Vagina (tissue), 2 donors: ENCODE data around the gene IQGAP3. TPM values are rescaled to one million over a fixed set of nuclear protein-coding genes. Genes with fewer than 3 reads are reported as not detected.

Source experiments
- DNase-seq, 2 donors: peaks; one replicate each; pipeline ENCODE4 v3.0.0-alpha.2; 2017; ENCODE audit errors: extremely low spot score in 2 of 2
- H3K27ac ChIP-seq: fragments of 200-600 bp; sonication (generic); one replicate; pipeline ENCODE4 v1.5.1; 2019
- H3K27me3 ChIP-seq: fragments of 200-600 bp; sonication (generic); one replicate; pipeline ENCODE4 v1.5.1; 2019
- H3K36me3 ChIP-seq, 2 donors: fragments of 200-600 bp; sonication (generic); one replicate each; pipeline ENCODE4 v1.5.1; 2017 to 2019
- H3K4me1 ChIP-seq: fragments of 200-600 bp; sonication (generic); one replicate; pipeline ENCODE4 v1.5.1; 2019
- H3K4me3 ChIP-seq, 2 donors: fragments of 200-600 bp; sonication (generic); 1 replicate in 1 of 2; 2 replicates in 1 of 2; pipeline ENCODE4 v1.5.1; 2016 to 2019
- H3K9me3 ChIP-seq: fragments of 200-600 bp; sonication (generic); one replicate; pipeline ENCODE4 v1.5.1; 2019
- POLR2A ChIP-seq, 2 donors: fragments of 450-650 bp; IDR thresholded peaks; one replicate each; pipeline ENCODE4 v1.6.1; 2017; ENCODE audit warnings: antibody characterized with exemption in 2 of 2, mild to moderate bottlenecking in 2 of 2, moderate library complexity in 2 of 2
- POLR2AphosphoS5 ChIP-seq, 2 donors: sonication (generic); formaldehyde crosslinking; IDR thresholded peaks; one replicate each; pipeline ENCODE4 v1.9.0; 2017; ENCODE audit warnings: antibody characterized with exemption in 2 of 2, mild to moderate bottlenecking in 2 of 2, low read depth in 1 of 2; ENCODE audit not compliant: insufficient read depth in 1 of 2
- intact Hi-C: fragments of 100-400 bp; cut with DNase I; formaldehyde crosslinking; loops from one replicate; pipeline ENCODE4 v1.15.1; 2023
- total RNA-seq: library from RNA; depleted of rRNA; stranded (reverse); fragments of >200 nt; gene quantifications from one replicate; pipeline ENCODE4 v1.2.3, GENCODE V29; 2016
- TF ChIP-seq, protein P1 (sequence below), 3 experiments: fragments of 450-650 bp in 2 of 3; fragments of 200-600 bp in 1 of 3; sonication (generic) in 1 of 3; IDR thresholded peaks; one replicate each; pipeline ENCODE4 v1.5.1; 2017 to 2019; ENCODE audit warnings: antibody characterized with exemption in 3 of 3, mild to moderate bottlenecking in 2 of 3, moderate library complexity in 2 of 3

IQGAP3 gene
- total RNA-seq, 1 donor from 2014 or later = 2.9 TPM

- intact Hi-C loops = no loop called here
These were observed 81.8 kb downstream of the IQGAP3 start for GRCh38 chr1:156490401-156491032.

DNA sequence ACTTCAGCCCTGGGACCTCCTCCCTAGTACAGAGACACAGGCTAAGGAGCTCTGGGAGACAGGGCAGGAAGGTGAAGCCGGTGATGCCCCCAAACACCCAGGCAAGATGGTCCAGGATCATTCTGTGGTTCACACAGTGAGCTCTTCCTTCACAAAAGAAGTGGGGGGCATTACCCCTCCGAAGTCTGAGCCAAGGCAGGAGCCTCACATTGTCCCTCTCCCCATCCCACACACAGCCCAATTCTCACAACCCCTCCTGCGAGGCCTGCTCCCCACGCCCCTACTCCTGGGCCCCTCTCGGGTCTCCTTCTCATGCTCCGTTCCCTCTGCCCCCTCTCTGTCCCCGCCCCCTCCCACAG lies 82.5 kb downstream of the IQGAP3 start:
- TF ChIP-seq POLR2A (IDR thresholded peaks at IDR 0.05) (no peak), POLR2AphosphoS5 (IDR thresholded peaks at IDR 0.05; ENCODE audit: insufficient read depth in 1 of 2, low read depth in 1 of 2) (no peak)
- TF ChIP-seq, protein P1, sequence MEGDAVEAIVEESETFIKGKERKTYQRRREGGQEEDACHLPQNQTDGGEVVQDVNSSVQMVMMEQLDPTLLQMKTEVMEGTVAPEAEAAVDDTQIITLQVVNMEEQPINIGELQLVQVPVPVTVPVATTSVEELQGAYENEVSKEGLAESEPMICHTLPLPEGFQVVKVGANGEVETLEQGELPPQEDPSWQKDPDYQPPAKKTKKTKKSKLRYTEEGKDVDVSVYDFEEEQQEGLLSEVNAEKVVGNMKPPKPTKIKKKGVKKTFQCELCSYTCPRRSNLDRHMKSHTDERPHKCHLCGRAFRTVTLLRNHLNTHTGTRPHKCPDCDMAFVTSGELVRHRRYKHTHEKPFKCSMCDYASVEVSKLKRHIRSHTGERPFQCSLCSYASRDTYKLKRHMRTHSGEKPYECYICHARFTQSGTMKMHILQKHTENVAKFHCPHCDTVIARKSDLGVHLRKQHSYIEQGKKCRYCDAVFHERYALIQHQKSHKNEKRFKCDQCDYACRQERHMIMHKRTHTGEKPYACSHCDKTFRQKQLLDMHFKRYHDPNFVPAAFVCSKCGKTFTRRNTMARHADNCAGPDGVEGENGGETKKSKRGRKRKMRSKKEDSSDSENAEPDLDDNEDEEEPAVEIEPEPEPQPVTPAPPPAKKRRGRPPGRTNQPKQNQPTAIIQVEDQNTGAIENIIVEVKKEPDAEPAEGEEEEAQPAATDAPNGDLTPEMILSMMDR (IDR thresholded peaks at IDR 0.05) = no peak
- intact Hi-C loops = no loop called here
- no peak for DNase-seq
- Histone ChIP-seq H3K9me3 (no peaks in the 10 kb centered on the region), H3K27me3 (no peaks in the 10 kb centered on the region), H3K36me3 (no peaks in the 10 kb centered on the region), H3K4me1 (peaks cover 100% of the 10 kb centered on the region), H3K27ac (peak overlapping the region; percentile 99), H3K4me3 (peak overlapping the region; percentile 26 to 41)

More at GRCh38 chr1:156490401-156491032, 81.8 kb downstream of the IQGAP3 start:
- no peaks in the 10 kb centered on the region for H3K36me3 ChIP-seq
- peak overlapping the region; percentile 99 for H3K27ac ChIP-seq
- peaks cover 100% of the 10 kb centered on the region for H3K4me1 ChIP-seq
- TF ChIP-seq POLR2A (IDR thresholded peaks at IDR 0.05) = no peak
- peak; percentile 12 to 45 for TF ChIP-seq POLR2AphosphoS5 (IDR thresholded peaks at IDR 0.05; ENCODE audit: insufficient read depth in 1 of 2, low read depth in 1 of 2)
- DNase-seq = no peak
- no peaks in the 10 kb centered on the region for H3K9me3 ChIP-seq
- H3K4me3 ChIP-seq = peak overlapping the region; percentile 26 to 41
- H3K27me3 ChIP-seq = no peaks in the 10 kb centered on the region

DNA sequence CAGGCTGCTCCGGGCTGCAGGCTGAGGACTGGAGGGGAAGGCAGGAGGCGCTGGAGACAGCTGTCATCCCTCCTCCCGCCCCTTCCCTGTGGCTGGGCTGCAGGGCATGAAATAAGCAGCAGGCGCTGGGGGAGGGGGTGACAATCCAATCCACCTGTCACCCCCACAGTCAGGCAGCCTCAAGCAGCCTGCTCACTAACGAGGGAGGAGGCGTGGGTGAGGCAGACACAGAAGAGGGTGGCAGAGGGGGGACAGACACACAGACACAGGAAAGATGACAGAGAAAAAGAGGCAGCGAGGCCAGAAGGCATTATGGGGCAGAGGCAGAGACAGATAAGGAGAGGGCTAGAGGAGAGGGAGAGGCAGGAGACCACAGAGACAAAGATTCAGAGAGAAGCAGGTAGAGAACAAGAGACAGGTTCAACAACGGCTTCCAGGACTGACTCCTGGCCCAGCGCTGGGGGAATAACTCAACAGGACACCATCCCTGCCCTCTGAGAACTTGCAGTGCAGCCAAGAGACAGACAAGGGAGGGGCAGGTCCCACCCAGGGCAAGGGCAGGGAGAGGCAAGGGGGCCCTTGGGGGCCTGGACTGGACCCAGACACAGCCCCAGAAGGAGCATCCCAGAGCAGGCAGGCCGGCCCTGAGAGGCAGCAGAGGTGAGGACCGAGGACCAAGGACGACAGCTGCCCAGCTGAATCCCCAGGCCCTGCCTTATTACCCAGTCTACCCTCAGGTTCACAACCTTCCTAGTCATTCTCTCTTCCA lies 83.0 kb downstream of the IQGAP3 start:
- Histone ChIP-seq H3K4me1 (peaks cover 100% of the 10 kb centered on the region), H3K27ac (peak overlapping the region; percentile 99), H3K36me3 (no peaks in the 10 kb centered on the region), H3K4me3 (peak overlapping the region; percentile 26 to 41), H3K27me3 (no peaks in the 10 kb centered on the region), H3K9me3 (no peaks in the 10 kb centered on the region)
- intact Hi-C loops = no loop called here
- DNase-seq = no peak
- TF ChIP-seq POLR2AphosphoS5 (IDR thresholded peaks at IDR 0.05; ENCODE audit: insufficient read depth in 1 of 2, low read depth in 1 of 2) = peak in 1 of 2 donors; percentile 23
- TF ChIP-seq, protein P1 (IDR thresholded peaks at IDR 0.05) = no peak

DNA sequence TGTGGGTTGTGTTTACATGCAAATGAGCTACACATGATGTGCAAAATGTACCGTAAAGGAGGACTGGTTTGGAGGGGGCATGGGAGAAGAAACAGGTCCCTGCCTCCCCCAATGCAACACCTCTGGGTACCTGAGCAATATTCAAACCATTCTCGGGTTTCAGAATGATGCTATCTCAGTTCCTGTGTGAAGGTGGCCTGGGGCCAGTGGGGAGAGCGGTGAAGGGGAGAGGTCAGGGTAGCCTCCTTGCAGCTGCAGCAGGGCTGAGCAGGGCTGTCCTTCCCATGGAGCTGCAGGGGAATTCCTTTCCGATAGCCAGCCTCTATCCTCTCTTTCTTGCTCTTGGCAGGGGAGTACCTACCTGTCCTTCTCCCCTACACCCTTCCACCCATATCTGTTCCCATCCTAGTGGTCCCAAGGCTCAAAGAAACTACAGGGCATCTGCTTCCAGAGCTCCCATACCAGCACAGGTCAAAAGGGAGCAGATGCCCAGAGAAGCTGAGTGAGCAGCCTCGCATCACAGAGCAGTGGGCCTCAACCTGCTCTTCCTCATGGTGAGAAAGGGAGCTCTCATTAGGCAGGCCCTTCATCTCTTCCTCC lies 83.7 kb downstream of the IQGAP3 start:
- TF ChIP-seq, protein P1 (IDR thresholded peaks at IDR 0.05) = no peak
- TF ChIP-seq POLR2AphosphoS5 (IDR thresholded peaks at IDR 0.05; ENCODE audit: insufficient read depth in 1 of 2, low read depth in 1 of 2) (no peak), POLR2A (IDR thresholded peaks at IDR 0.05) (no peak)
- DNase-seq = no peak
- H3K4me3 ChIP-seq = peak overlapping the region in 1 of 2 donors; percentile 5
- H3K27me3 ChIP-seq = no peaks in the 10 kb centered on the region
- H3K4me1 ChIP-seq = peaks cover 97% of the 10 kb centered on the region
- H3K36me3 ChIP-seq = no peaks in the 10 kb centered on the region
- peak overlapping the region; percentile 99 for H3K27ac ChIP-seq
- intact Hi-C loops = no loop called here
- H3K9me3 ChIP-seq = no peaks in the 10 kb centered on the region

DNA sequence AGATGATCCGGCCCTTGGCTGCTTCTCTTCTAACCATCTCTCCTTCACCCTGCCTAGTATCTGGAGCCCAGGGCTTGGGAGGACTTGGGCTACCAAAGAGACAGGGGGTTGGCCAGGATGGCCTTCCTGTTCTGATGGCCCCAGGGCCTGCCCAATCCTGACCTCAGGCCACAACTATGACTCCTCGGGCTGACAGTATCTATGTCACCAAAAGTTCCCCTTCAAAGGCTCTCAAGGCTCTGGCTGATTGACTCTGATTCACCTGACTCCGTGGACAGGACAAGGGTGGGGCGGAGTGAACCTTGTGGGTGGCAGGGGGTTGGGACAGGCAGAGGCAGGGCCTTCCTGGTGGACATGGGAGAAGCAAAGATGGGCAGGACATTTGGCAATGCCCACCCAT lies 84.5 kb downstream of the IQGAP3 start:
- TF ChIP-seq POLR2A (IDR thresholded peaks at IDR 0.05) = no peak
- TF ChIP-seq, protein P1 (IDR thresholded peaks at IDR 0.05) = no peak
- no peak for TF ChIP-seq POLR2AphosphoS5 (IDR thresholded peaks at IDR 0.05; ENCODE audit: insufficient read depth in 1 of 2, low read depth in 1 of 2)
- Histone ChIP-seq H3K9me3 (no peaks in the 10 kb centered on the region), H3K4me1 (peaks cover 89% of the 10 kb centered on the region), H3K4me3 (peak overlapping the region in 1 of 2 donors; percentile 5), H3K27ac (peak overlapping the region; percentile 99), H3K27me3 (no peaks in the 10 kb centered on the region), H3K36me3 (peaks cover 0 to 4% of the 10 kb centered on the region in 2 donors)
- intact Hi-C loops = no loop called here
- DNase-seq = no peak
